Measurements from ENCODE around the gene WFDC5.

Gene WFDC5

DNA sequence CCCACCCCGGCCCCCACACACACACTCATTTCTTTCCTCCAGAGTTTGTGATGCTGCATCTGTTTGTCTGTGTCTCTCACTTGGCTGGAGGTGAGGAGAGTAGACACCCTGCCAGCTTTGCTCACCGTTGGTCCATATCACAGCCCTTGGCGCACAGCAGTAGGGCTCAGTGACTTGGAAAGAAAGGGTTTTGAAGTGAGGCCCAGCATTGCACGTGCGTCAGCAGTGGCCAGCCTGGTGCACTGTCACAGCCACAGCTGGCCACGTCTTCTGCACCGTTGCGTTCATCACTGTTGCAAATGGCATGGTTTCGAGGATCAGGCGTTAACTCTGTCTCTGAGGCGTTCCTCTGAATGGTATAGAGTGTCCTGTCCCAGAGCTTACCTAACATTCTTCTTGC, 3.7 kb downstream of the WFDC5 start:
- H3K9me3 ChIP-seq (ENCODE audit: control insufficient read depth, insufficient read depth, low read length): no peaks in the 10 kb centered on the region
- TF ChIP-seq, protein P1, sequence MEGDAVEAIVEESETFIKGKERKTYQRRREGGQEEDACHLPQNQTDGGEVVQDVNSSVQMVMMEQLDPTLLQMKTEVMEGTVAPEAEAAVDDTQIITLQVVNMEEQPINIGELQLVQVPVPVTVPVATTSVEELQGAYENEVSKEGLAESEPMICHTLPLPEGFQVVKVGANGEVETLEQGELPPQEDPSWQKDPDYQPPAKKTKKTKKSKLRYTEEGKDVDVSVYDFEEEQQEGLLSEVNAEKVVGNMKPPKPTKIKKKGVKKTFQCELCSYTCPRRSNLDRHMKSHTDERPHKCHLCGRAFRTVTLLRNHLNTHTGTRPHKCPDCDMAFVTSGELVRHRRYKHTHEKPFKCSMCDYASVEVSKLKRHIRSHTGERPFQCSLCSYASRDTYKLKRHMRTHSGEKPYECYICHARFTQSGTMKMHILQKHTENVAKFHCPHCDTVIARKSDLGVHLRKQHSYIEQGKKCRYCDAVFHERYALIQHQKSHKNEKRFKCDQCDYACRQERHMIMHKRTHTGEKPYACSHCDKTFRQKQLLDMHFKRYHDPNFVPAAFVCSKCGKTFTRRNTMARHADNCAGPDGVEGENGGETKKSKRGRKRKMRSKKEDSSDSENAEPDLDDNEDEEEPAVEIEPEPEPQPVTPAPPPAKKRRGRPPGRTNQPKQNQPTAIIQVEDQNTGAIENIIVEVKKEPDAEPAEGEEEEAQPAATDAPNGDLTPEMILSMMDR (IDR thresholded peaks at IDR 0.05; ENCODE audit: low read depth, low read length, poor library complexity, severe bottlenecking): no peak
- TF ChIP-seq EZH2phosphoT487 (IDR thresholded peaks at IDR 0.05; ENCODE audit: borderline replicate concordance, low read length): no peak
- H3K36me3 ChIP-seq (ENCODE audit: control insufficient read depth, low read length): no peaks in the 10 kb centered on the region

GRCh38 chr20:45110301-45110700, 4.7 kb downstream of the WFDC5 start:
- Histone ChIP-seq H3K27me3 (ENCODE audit: control insufficient read depth, low read length) (peaks cover 17% of the 10 kb centered on the region), H3F3A (ENCODE audit: control insufficient read depth, insufficient read depth) (no peaks in the 10 kb centered on the region), H3K4me1 (ENCODE audit: control insufficient read depth, low read length) (peaks cover 3% of the 10 kb centered on the region; the same call in 1 of the 2 replicates), H4K20me1 (ENCODE audit: control insufficient read depth, insufficient read depth, low read depth, low read length) (no peaks in the 10 kb centered on the region), H3K36me3 (ENCODE audit: control insufficient read depth, low read length) (no peaks in the 10 kb centered on the region), H3K79me2 (ENCODE audit: control insufficient read depth, low read length) (no peaks in the 10 kb centered on the region), H3K4me3 (ENCODE audit: low read length) (no peak overlapping the region), H3K27ac (ENCODE audit: low read depth, low read length) (no peak overlapping the region), H3K9me3 (ENCODE audit: control insufficient read depth, insufficient read depth, low read length) (no peaks in the 10 kb centered on the region), H3K9me2 (replicated peaks; ENCODE audit: control insufficient read depth, low read length) (no peaks in the 10 kb centered on the region), H3K4me2 (ENCODE audit: low read length) (no peak overlapping the region)
- no peak for TF ChIP-seq EZH2phosphoT487 (IDR thresholded peaks at IDR 0.05; ENCODE audit: borderline replicate concordance, low read length)
- TF ChIP-seq, protein P1 (IDR thresholded peaks at IDR 0.05; ENCODE audit: low read depth, low read length, poor library complexity, severe bottlenecking): no peak

More for the DNA sequence above, 3.7 kb downstream of the WFDC5 start:
- Histone ChIP-seq H3F3A (ENCODE audit: control insufficient read depth, insufficient read depth) (no peaks in the 10 kb centered on the region), H3K27me3 (ENCODE audit: control insufficient read depth, low read length) (peaks cover 21% of the 10 kb centered on the region), H3K4me3 (ENCODE audit: low read length) (no peak overlapping the region), H3K9me2 (replicated peaks; ENCODE audit: control insufficient read depth, low read length) (no peaks in the 10 kb centered on the region), H3K27ac (ENCODE audit: low read depth, low read length) (no peak overlapping the region), H3K4me2 (ENCODE audit: low read length) (no peak overlapping the region), H3K79me2 (ENCODE audit: control insufficient read depth, low read length) (no peaks in the 10 kb centered on the region), H3K4me1 (ENCODE audit: control insufficient read depth, low read length) (peaks cover 3% of the 10 kb centered on the region; the same call in 1 of the 2 replicates), H4K20me1 (ENCODE audit: control insufficient read depth, insufficient read depth, low read depth, low read length) (no peaks in the 10 kb centered on the region)

DNA sequence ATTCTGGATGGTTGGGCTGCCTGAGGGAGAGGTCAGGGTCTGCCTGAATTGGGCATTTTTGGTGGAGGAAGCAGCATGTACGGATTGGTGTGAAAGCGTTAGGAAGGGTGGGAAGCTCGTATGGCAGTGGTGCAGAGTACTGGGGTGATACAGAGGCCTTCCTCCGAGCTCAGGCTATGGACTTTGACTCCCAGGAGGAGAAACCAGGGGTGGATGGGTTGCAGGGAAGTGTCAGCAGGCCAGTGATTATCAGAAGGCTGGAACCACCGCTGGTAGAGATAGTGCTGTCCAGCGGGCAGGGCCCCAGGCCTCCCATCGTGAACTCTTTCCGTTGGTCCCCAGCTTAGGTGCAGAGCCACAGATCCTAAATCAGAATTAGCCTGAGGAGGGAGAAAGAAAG, 5.3 kb downstream of the WFDC5 start:
- peaks cover 12% of the 10 kb centered on the region; the same call in 1 of the 2 replicates for H3K27me3 ChIP-seq (ENCODE audit: control insufficient read depth, low read length)
- H3K4me3 ChIP-seq (ENCODE audit: low read length): no peak overlapping the region
- no peak overlapping the region for H3K27ac ChIP-seq (ENCODE audit: low read depth, low read length)
- H3F3A ChIP-seq (ENCODE audit: control insufficient read depth, insufficient read depth): no peaks in the 10 kb centered on the region
- H3K9me3 ChIP-seq (ENCODE audit: control insufficient read depth, insufficient read depth, low read length): no peaks in the 10 kb centered on the region
- H4K20me1 ChIP-seq (ENCODE audit: control insufficient read depth, insufficient read depth, low read depth, low read length): no peaks in the 10 kb centered on the region
- no peaks in the 10 kb centered on the region for H3K79me2 ChIP-seq (ENCODE audit: control insufficient read depth, low read length)
- no peaks in the 10 kb centered on the region for H3K9me2 ChIP-seq (replicated peaks; ENCODE audit: control insufficient read depth, low read length)
- H3K36me3 ChIP-seq (ENCODE audit: control insufficient read depth, low read length): no peaks in the 10 kb centered on the region
- no peak for TF ChIP-seq EZH2phosphoT487 (IDR thresholded peaks at IDR 0.05; ENCODE audit: borderline replicate concordance, low read length)
- TF ChIP-seq, protein P1 (IDR thresholded peaks at IDR 0.05; ENCODE audit: low read depth, low read length, poor library complexity, severe bottlenecking): no peak
- H3K4me2 ChIP-seq (ENCODE audit: low read length): no peak overlapping the region
- H3K4me1 ChIP-seq (ENCODE audit: control insufficient read depth, low read length): peaks cover 3% of the 10 kb centered on the region; the same call in 1 of the 2 replicates

Data from DOHH2 (cell line).